K562 (cell line): ENCODE results near the gene CEP126.

Experiments used
- ADNP ChIP-seq: fragments of 200-800 bp; sonication (Bioruptor generic); IDR thresholded peaks from 2 replicates; pipeline ENCODE4 v1.6.1; 2016; ENCODE audit warnings: missing genetic modification characterization, missing compliant biosample characterization
- CTCF ChIP-seq, 3 experiments: IDR thresholded peaks in 2 of 3; conservative IDR thresholded peaks in 1 of 3; 2 replicates each; pipeline ENCODE4 v1.5.1; 2011 to 2012; ENCODE audit warnings: low read length in 3 of 3, mild to moderate bottlenecking in 3 of 3, control low read depth in 2 of 3, improper control_type of control experiment in 1 of 3, inconsistent platforms in 1 of 3, low read depth in 1 of 3, mixed read lengths in 1 of 3, moderate library complexity in 1 of 3; ENCODE audit not compliant: insufficient read depth in 2 of 3
- ELF4 ChIP-seq: fragments of 450-650 bp; formaldehyde crosslinking; IDR thresholded peaks from 2 replicates; pipeline ENCODE4 v1.4.0; 2022; ENCODE audit warnings: missing genetic modification characterization
- EP300 ChIP-seq: IDR thresholded peaks from 2 replicates; pipeline ENCODE4 v1.6.1; 2012; ENCODE audit warnings: low read length, improper control_type of control experiment
- SMC3 ChIP-seq: conservative IDR thresholded peaks from 2 replicates; pipeline ENCODE4 v1.6.1; 2011; ENCODE audit warnings: low read depth, low read length, improper control_type of control experiment; ENCODE audit not compliant: insufficient read depth
- ZNF197 ChIP-seq: fragments of 200-800 bp; sonication (Bioruptor generic); IDR thresholded peaks from 2 replicates; pipeline ENCODE4 v1.6.1; 2016; ENCODE audit warnings: low read depth, missing genetic modification characterization, missing compliant biosample characterization

- TF ChIP-seq SMC3 (no peak), EP300 (no peak), ADNP (tag) (no peak), CTCF (IDR thresholded peaks at IDR 0.05 in 2 of 3, conservative IDR thresholded peaks at IDR 0.05 in 1 of 3; ENCODE audit: insufficient read depth in 2 of 3, low read depth in 1 of 3, low read length in 3 of 3) (no peak), ELF4 (no peak), ZNF197 (CRISPR knock-in tag) (no peak)
Measured at GRCh38 chr11:101894505-101894904, 20.3 kb upstream of the CEP126 start.
